Measurements from ENCODE around the gene ACTR3. TPM values are rescaled to one million over a fixed set of nuclear protein-coding genes. Genes with fewer than 3 reads are reported as not detected.
A peak's percentile ranks its signal among the peaks of the same experiment; 100 is the strongest.

The ACTR3 gene
- total RNA-seq (2021; fragmentation: NEBNext Ultra II Directional; extraction: Animal tissue kit (Norgen Biotek cat#: 25700)) (184 and 189 TPM in 2 replicates), polyA plus RNA-seq (2011; rRNA removed) (32.5 and 51.7 TPM in 2 replicates), polyA minus RNA-seq (2011; rRNA and poly(A)+ RNA removed) (138 and 148 TPM in 2 replicates)
- 84.8 TPM for polyA plus RNA-seq (2011; cell fraction: cytosol; rRNA removed)
- 31.7 TPM for polyA plus RNA-seq (2011; cell fraction: nucleus; rRNA removed)
- 95.9 to 118 TPM (median 110 TPM) in 4 replicates for polyA plus RNA-seq (2012, experiment 1 of 2)
- 9.4 TPM for polyA plus RNA-seq (2012, experiment 2 of 2)
- polyA plus RNA-seq (2013, experiment 1 of 2), result 81.1 TPM
- polyA plus RNA-seq (2013, experiment 2 of 2), result 87.4 TPM
- polyA minus RNA-seq (2011; cell fraction: cytosol; rRNA and poly(A)+ RNA removed), result 159 TPM
- 89.2 TPM for polyA minus RNA-seq (2011; cell fraction: nucleus; rRNA and poly(A)+ RNA removed)
- long read RNA-seq, experiment 1, full-length matches to known transcripts, result 68 of 163 reads
- long read RNA-seq, experiment 1, partial matches to known transcripts, result 82 of 163 reads
- long read RNA-seq, experiment 1, other reads (novel, unspliced or antisense), result 13 of 163 reads
- long read RNA-seq, experiment 2, full-length matches to known transcripts, result 133 of 181 reads
- long read RNA-seq, experiment 2, partial matches to known transcripts, result 34 of 181 reads
- long read RNA-seq, experiment 2, other reads (novel, unspliced or antisense), result 14 of 181 reads

GRCh38 chr2:113889471-113890252 is at the start of gene ACTR3:
Gene ACTR3 (plus strand): TSS chr2:113890089. CDS start chr2:113890280, 191 bp downstream.
- Histone ChIP-seq H3K27me3 (replicated peaks in 1 of 4; ENCODE audit: control insufficient read depth in 3 of 4, extremely low read depth in 1 of 4, insufficient read depth in 3 of 4, low read length in 3 of 4) (no peaks in the 10 kb centered on the region), H2BK120ac (replicated peaks; ENCODE audit: low read depth, low read length) (no peak within 1 kb of the TSS), H4K20me1 (replicated peaks in 1 of 2; ENCODE audit: control insufficient read depth in 1 of 2, insufficient read depth in 2 of 2, low read length in 2 of 2) (peaks cover 4 to 9% of the 10 kb centered on the region in 2 experiments), H3K18ac (ENCODE audit: extremely low read depth, low read length) (peak within 1 kb of the TSS; percentile 98), H3K79me1 (ENCODE audit: low read depth, low read length) (no peaks in the 10 kb centered on the region; the same call in 1 of the 2 replicates), H3K79me2 (ENCODE audit: control insufficient read depth in 1 of 2, insufficient read depth in 2 of 2, low read length in 2 of 2) (peaks cover 0 to 45% of the 10 kb centered on the region in 2 experiments; a peak in 2 of 4 replicates), H2AFZ (ENCODE audit: low read length) (no peak within 1 kb of the TSS), H4K8ac (ENCODE audit: extremely low read depth, insufficient read depth, low read length) (peak within 1 kb of the TSS; percentile 97; the same call in 1 of the 2 replicates), H3K23ac (ENCODE audit: insufficient read length) (no peak within 1 kb of the TSS), H3K36me3 (ENCODE audit: control insufficient read depth in 2 of 4, insufficient read depth in 4 of 4, low read length in 3 of 4) (no peaks in the 10 kb centered on the region), H2BK20ac (ENCODE audit: low read length) (no peak within 1 kb of the TSS), H3K4me3 (ENCODE audit: extremely low read depth in 1 of 4, insufficient read depth in 2 of 4, low read depth in 3 of 4, low read length in 4 of 4) (peak within 1 kb of the TSS; percentile 80 to 95 (median 87)), H4K5ac (ENCODE audit: insufficient read length, low read depth, low read length) (peak within 1 kb of the TSS; percentile 96), H2BK15ac (ENCODE audit: low read length) (no peak within 1 kb of the TSS), H3K9me3 (ENCODE audit: insufficient read depth in 2 of 2, low read depth in 1 of 2, low read length in 1 of 2) (no peaks in the 10 kb centered on the region), H3K27ac (ENCODE audit: low read depth, low read length) (peak within 1 kb of the TSS; percentile 93), H3K4me2 (ENCODE audit: insufficient read depth in 1 of 2, low read depth in 2 of 2, low read length in 2 of 2) (peak within 1 kb of the TSS; percentile 83 to 89), H3K56ac (replicated peaks; ENCODE audit: insufficient read length, low read depth, low read length) (peak within 1 kb of the TSS; percentile 37), H2AK5ac (ENCODE audit: low read depth, low read length) (no peak within 1 kb of the TSS), H2BK5ac (ENCODE audit: low read depth, low read length) (peak within 1 kb of the TSS; percentile 98), H3K14ac (ENCODE audit: insufficient read length) (no peak within 1 kb of the TSS), H3K23me2 (ENCODE audit: low read depth, low read length) (peaks cover 4% of the 10 kb centered on the region), H3K4ac (replicated peaks; ENCODE audit: insufficient read length, low read depth, low read length) (peak within 1 kb of the TSS; percentile 46), H3K4me1 (replicated peaks in 1 of 4; ENCODE audit: control insufficient read depth in 3 of 4, insufficient read depth in 4 of 4, low read length in 3 of 4) (peaks cover 0 to 11% (median 6%) of the 10 kb centered on the region in 4 experiments; a peak in 4 of 7 replicates), H2BK12ac (ENCODE audit: low read depth, low read length) (peak within 1 kb of the TSS; percentile 98), H3K9ac (replicated peaks in 1 of 4; ENCODE audit: extremely low read depth in 1 of 4, low read depth in 3 of 4, low read length in 3 of 4) (peak within 1 kb of the TSS; percentile 94 to 97 (median 96)), H4K91ac (replicated peaks; ENCODE audit: insufficient read length, low read length) (peak within 1 kb of the TSS; percentile 92)
- ChIA-PET CTCF (ENCODE audit: partially characterized antibody) (interaction anchor here (1.4 kb wide), 1 partner anchor 75 kb away, joined by 3 read pairs; no protein-coding TSS in a partner anchor), POLR2A (ENCODE audit: partially characterized antibody) (interaction anchor here (0.6 to 4.1 kb wide), 16 partner anchors 10 to 136 kb away, joined by 3 to 50 read pairs (median 4); partner anchors contain the start of gene SLC35F5)
- FAIRE-seq (peak; percentile 24), DNase-seq (ENCODE audit: low read depth in 1 of 2, low spot score in 2 of 2) (peak; percentile 96 to 99)
- WGBS, 2 experiments (ENCODE audit: extremely low coverage in 1 of 2, insufficient coverage in 1 of 2, insufficient read length in 1 of 2, insufficient replicate concordance in 2 of 2, low coverage in 1 of 2, low lambda C conversion rate in 2 of 2, missing lambda C conversion rate in 1 of 2), result 2% methylated on average over 17 of the region's 51 CpGs; no CpG with 5 or more reads in 1 of the 2 experiments
- TF ChIP-seq CTBP2 (IDR thresholded peaks at IDR 0.05; ENCODE audit: borderline replicate concordance, insufficient read depth, insufficient read length, low read length) (peak; percentile 55), TAF1 (IDR thresholded peaks at IDR 0.05; ENCODE audit: low read depth, low read length) (peak; percentile 99), POLR2AphosphoS5 (IDR thresholded peaks at IDR 0.05; ENCODE audit: low read depth, low read length) (peak; percentile 83), EZH2 (IDR thresholded peaks at IDR 0.05; ENCODE audit: low read depth, low read length, severe bottlenecking) (no peak), SP2 (IDR thresholded peaks at IDR 0.05; ENCODE audit: low read length) (no peak), KDM1A (IDR thresholded peaks at IDR 0.05; ENCODE audit: borderline replicate concordance, low read length) (no peak), BRCA1 (IDR thresholded peaks at IDR 0.05; ENCODE audit: low read depth, low read length) (no peak), CBX5 (IDR thresholded peaks at IDR 0.05; ENCODE audit: low read depth, low read length) (no peak)
